HUES6 (cell line): Measurements from ENCODE around the gene MSRB1.
A peak's percentile ranks its signal among the peaks of the same experiment; 100 is the strongest.

ENCODE experiments used
- H3K27ac ChIP-seq: 2 replicates; pipeline ENCODE4 v1.7.0; 2013; ENCODE audit warnings: low read depth, mild to moderate bottlenecking, low read length, inconsistent platforms
- H3K27me3 ChIP-seq: 2 replicates; pipeline ENCODE4 v1.6.1; 2013; ENCODE audit warnings: low read length; ENCODE audit not compliant: control insufficient read depth, insufficient read depth
- H3K36me3 ChIP-seq: 2 replicates; pipeline ENCODE4 v1.6.1; 2013; ENCODE audit warnings: low read length; ENCODE audit not compliant: control insufficient read depth, insufficient read depth
- H3K4me1 ChIP-seq: 2 replicates; pipeline ENCODE4 v1.6.1; 2013; ENCODE audit warnings: low read length; ENCODE audit not compliant: control insufficient read depth, insufficient read depth
- H3K4me3 ChIP-seq: 2 replicates; pipeline ENCODE4 v1.5.1; 2013; ENCODE audit warnings: low read depth, low read length
- H3K9ac ChIP-seq: one replicate; pipeline ENCODE4 v1.6.1; 2013; ENCODE audit warnings: mild to moderate bottlenecking, low read length
- H3K9me3 ChIP-seq: 2 replicates; pipeline ENCODE4 v1.6.1; 2013; ENCODE audit warnings: low read depth, low read length; ENCODE audit not compliant: control insufficient read depth, insufficient read depth

Gene MSRB1

DNA sequence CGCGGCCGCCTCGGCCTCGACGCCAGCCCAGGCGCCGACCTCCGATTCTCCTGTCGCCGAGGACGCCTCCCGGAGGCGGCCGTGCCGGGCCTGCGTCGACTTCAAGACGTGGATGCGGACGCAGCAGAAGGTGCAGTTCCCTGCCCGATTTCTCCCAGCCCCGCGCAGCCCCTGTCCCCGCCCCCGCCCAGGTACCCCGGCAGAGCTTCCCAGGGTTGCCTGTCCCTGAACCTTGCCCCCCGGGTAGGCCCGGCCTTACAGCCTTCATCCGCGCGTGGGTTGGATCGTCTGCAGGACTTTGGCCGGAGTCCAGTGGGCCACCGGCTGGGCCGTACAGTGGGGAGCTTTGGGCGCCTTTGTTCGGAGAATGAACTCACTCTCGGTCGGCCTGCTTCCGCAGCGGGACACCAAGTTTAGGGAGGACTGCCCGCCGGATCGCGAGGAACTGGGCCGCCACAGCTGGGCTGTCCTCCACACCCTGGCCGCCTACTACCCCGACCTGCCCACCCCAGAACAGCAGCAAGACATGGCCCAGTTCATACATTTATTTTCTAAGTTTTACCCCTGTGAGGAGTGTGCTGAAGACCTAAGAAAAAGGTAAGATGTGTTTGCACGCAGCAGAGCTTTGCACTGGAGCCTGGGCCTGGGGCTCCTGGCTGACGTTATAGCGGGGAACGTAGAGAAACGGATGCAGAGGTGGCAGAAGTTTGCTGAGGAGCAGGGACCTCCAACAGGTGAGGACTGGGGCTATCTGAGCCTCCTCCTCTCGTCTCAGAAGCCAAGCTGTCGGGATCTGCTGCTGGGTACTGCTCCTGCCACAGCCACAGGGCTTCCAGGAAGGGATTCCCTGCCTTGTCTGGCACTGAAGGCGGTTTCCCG is 41.6 kb upstream of the MSRB1 start:
- no peaks in the 10 kb centered on the region for H3K9me3 ChIP-seq
- H3K9ac ChIP-seq, result peak overlapping the region; percentile 87
- peak overlapping the region; percentile 88 for H3K27ac ChIP-seq
- peaks cover 54% of the 10 kb centered on the region for H3K27me3 ChIP-seq
- peaks cover 41% of the 10 kb centered on the region for H3K4me1 ChIP-seq
- H3K4me3 ChIP-seq, result peak overlapping the region; percentile 83
- peaks cover 15% of the 10 kb centered on the region for H3K36me3 ChIP-seq

DNA sequence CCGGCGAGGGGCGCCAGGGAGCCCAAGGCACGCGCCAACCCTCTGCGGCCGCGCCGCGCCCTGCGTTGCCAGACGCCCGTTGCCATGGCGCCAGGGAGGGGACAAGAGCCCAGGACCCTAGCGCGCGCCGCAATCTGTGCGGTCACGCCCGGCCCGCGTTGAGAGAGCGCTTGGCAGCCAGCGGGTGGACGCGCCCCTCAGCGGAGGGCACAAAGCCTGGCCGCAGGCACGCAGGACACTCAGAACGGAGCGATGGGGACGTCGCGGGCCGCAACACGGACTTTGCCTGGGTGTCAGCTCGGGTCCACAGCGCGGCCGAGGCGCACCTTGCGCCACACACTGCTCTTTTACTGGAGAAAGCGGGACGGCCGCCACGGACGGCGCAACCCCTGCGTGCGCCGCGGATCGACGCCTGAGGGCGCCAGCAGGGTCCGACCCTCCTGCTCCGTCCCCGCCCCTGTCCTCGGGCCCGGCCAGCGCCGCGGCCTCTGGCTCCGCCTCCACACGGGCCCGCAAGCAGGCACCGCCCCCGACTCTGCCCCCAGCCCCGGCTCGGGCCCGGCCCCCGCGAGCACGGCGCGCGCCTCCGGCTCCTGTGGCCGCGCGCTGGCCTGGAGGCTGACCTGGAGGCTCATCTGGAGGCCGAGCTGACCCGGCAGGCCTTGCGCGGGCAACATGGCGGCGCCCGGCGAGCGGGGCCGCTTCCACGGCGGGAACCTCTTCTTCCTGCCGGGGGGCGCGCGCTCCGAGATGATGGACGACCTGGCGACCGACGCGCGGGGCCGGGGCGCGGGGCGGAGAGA is 40.7 kb upstream of the MSRB1 start, which contains the start of gene GFER:
TSS of gene GFER (plus strand) at position 650 of the 803 bp plus-strand sequence. CDS start at position 676, 26 bp downstream.
- H3K9ac ChIP-seq, result peak within 1 kb of the TSS; percentile 87
- H3K4me3 ChIP-seq, result peak within 1 kb of the TSS; percentile 83
- H3K4me1 ChIP-seq, result peaks cover 34% of the 10 kb centered on the region
- peaks cover 15% of the 10 kb centered on the region for H3K36me3 ChIP-seq
- peaks cover 51% of the 10 kb centered on the region for H3K27me3 ChIP-seq
- peak within 1 kb of the TSS; percentile 88 for H3K27ac ChIP-seq
- H3K9me3 ChIP-seq, result no peaks in the 10 kb centered on the region

GRCh38 chr16:1982991-1983543 is 40.1 kb upstream of the MSRB1 start:
- Histone ChIP-seq H3K27ac (no peak overlapping the region), H3K9me3 (no peaks in the 10 kb centered on the region), H3K4me1 (peaks cover 34% of the 10 kb centered on the region), H3K9ac (no peak overlapping the region), H3K36me3 (peaks cover 17% of the 10 kb centered on the region), H3K27me3 (peaks cover 45% of the 10 kb centered on the region), H3K4me3 (peak overlapping the region; percentile 63)

GRCh38 chr16:1982013-1982433 is 39.0 kb upstream of the MSRB1 start:
- H3K4me3 ChIP-seq, result no peak overlapping the region
- H3K36me3 ChIP-seq, result peaks cover 26% of the 10 kb centered on the region
- H3K9me3 ChIP-seq, result no peaks in the 10 kb centered on the region
- H3K27me3 ChIP-seq, result peaks cover 43% of the 10 kb centered on the region
- H3K4me1 ChIP-seq, result peaks cover 34% of the 10 kb centered on the region
- H3K27ac ChIP-seq, result no peak overlapping the region
- H3K9ac ChIP-seq, result no peak overlapping the region

DNA sequence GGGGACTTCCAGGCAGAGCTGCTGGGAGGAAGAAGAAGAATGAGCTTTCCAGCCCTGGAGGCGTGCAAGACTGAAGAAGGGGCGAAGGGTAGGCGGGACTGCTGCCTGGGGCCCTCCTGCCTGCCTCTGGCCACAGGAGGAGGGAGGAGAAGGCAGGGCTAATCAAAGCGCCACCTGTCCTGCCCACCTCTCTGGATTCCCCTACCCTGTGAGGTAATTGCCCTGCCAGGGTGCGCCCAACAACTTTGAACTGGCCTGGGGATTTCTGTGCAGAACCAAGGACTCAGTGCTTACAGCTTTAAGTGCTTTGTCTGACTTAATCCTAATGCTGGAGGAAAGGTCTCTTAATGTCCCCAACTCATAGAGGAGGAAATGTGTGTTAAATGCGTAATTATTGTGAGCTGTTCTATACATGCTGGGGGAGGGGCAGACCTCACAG is 38.4 kb upstream of the MSRB1 start, which contains the start of gene NOXO1:
TSS of gene NOXO1 (minus strand) at position 72 of the 439 bp plus-strand sequence. CDS start 290 bp downstream, outside the sequence.
- Histone ChIP-seq H3K36me3 (peaks cover 28% of the 10 kb centered on the region), H3K4me1 (peaks cover 34% of the 10 kb centered on the region), H3K27ac (no peak within 1 kb of the TSS), H3K9ac (peak within 1 kb of the TSS; percentile 12), H3K4me3 (peak within 1 kb of the TSS; percentile 69), H3K9me3 (no peaks in the 10 kb centered on the region), H3K27me3 (peaks cover 43% of the 10 kb centered on the region)

- Histone ChIP-seq H3K9me3 (no peaks in the 10 kb centered on the region), H3K9ac (no peak overlapping the region), H3K4me3 (peak overlapping the region; percentile 69), H3K27me3 (peaks cover 43% of the 10 kb centered on the region), H3K4me1 (peaks cover 34% of the 10 kb centered on the region), H3K27ac (no peak overlapping the region), H3K36me3 (peaks cover 28% of the 10 kb centered on the region)
Measured at GRCh38 chr16:1980770-1981087, 37.7 kb upstream of the MSRB1 start.

- Histone ChIP-seq H3K36me3 (peaks cover 30% of the 10 kb centered on the region), H3K9ac (peak overlapping the region; percentile 56), H3K27me3 (peaks cover 43% of the 10 kb centered on the region), H3K9me3 (no peaks in the 10 kb centered on the region), H3K4me1 (peaks cover 33% of the 10 kb centered on the region), H3K4me3 (peak overlapping the region; percentile 69), H3K27ac (no peak overlapping the region)
Measured at GRCh38 chr16:1980030-1980769, 37.2 kb upstream of the MSRB1 start.

GRCh38 chr16:1979271-1980029 is 36.5 kb upstream of the MSRB1 start:
- Histone ChIP-seq H3K27me3 (peaks cover 43% of the 10 kb centered on the region), H3K9me3 (no peaks in the 10 kb centered on the region), H3K4me1 (peaks cover 28% of the 10 kb centered on the region), H3K36me3 (peaks cover 38% of the 10 kb centered on the region), H3K4me3 (peak overlapping the region; percentile 69), H3K9ac (peak overlapping the region; percentile 56), H3K27ac (no peak overlapping the region)

DNA sequence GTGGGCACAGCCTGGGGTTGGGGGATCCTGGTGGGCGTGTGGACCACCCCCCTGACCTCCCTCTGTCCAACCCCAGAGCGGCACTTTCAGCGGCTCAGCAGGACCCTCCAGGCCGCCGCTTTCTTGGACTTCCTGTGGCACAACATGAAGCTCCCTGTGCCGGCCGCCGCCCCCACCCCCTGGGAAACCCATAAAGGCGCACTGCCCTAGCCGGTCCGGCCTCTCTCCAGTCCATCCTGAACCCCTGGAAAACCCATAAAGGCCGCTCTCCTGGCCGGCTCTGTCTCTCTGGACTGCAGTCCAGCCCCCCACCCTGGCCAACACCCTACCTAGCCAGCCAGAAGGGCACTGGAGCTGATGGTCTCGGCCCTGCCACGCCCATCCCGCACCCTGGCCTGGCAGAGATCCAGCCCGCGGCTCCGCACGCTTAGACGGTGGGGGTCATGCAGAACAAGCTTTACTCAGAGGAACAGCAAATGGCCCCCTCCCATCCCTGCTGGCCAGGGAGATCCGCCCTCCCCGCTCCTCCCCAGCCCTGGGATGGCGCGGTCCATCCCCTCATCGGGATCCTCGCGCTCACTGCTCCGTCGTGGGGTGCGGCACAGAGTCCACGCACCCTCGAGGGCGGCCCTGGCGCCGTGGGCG is 35.6 kb upstream of the MSRB1 start:
- H3K27ac ChIP-seq, result no peak overlapping the region
- H3K4me1 ChIP-seq, result peaks cover 28% of the 10 kb centered on the region
- H3K36me3 ChIP-seq, result peaks cover 43% of the 10 kb centered on the region
- peaks cover 43% of the 10 kb centered on the region for H3K27me3 ChIP-seq
- no peaks in the 10 kb centered on the region for H3K9me3 ChIP-seq
- H3K9ac ChIP-seq, result no peak overlapping the region
- H3K4me3 ChIP-seq, result peak overlapping the region; percentile 69
